Muscle layer of duodenum (tissue), 2 donors: Measurements from ENCODE around the gene RIPOR3.

Source experiments
- H3K27ac ChIP-seq: one replicate; pipeline ENCODE4 v1.7.0; 2013; ENCODE audit warnings: mild to moderate bottlenecking, low read length
- H3K27me3 ChIP-seq: one replicate; pipeline ENCODE4 v1.7.0; 2013; ENCODE audit warnings: low read depth, mild to moderate bottlenecking, control low read depth, low read length
- H3K36me3 ChIP-seq, 2 donors: one replicate each; pipeline ENCODE4 v1.7.0; 2013; ENCODE audit warnings: low read length in 2 of 2, control low read depth in 1 of 2, mild to moderate bottlenecking in 1 of 2; ENCODE audit not compliant: insufficient read depth in 2 of 2, control insufficient read depth in 1 of 2
- H3K4me1 ChIP-seq, 2 donors: one replicate each; pipeline ENCODE4 v1.7.0; 2013; ENCODE audit warnings: low read length in 2 of 2, mild to moderate bottlenecking in 2 of 2, control low read depth in 1 of 2, moderate library complexity in 1 of 2; ENCODE audit not compliant: insufficient read depth in 2 of 2, control insufficient read depth in 1 of 2
- H3K4me3 ChIP-seq, 2 donors: one replicate each; pipeline ENCODE4 v1.7.0; 2013; ENCODE audit warnings: low read length in 2 of 2, low read depth in 1 of 2, mild to moderate bottlenecking in 1 of 2
- H3K9me3 ChIP-seq, 2 donors: one replicate each; pipeline ENCODE4 v1.7.0; 2013; ENCODE audit warnings: low read length in 2 of 2, control low read depth in 1 of 2, mild to moderate bottlenecking in 1 of 2; ENCODE audit not compliant: control insufficient read depth in 1 of 2
- donor health status: healthy.

Gene RIPOR3, protein sequence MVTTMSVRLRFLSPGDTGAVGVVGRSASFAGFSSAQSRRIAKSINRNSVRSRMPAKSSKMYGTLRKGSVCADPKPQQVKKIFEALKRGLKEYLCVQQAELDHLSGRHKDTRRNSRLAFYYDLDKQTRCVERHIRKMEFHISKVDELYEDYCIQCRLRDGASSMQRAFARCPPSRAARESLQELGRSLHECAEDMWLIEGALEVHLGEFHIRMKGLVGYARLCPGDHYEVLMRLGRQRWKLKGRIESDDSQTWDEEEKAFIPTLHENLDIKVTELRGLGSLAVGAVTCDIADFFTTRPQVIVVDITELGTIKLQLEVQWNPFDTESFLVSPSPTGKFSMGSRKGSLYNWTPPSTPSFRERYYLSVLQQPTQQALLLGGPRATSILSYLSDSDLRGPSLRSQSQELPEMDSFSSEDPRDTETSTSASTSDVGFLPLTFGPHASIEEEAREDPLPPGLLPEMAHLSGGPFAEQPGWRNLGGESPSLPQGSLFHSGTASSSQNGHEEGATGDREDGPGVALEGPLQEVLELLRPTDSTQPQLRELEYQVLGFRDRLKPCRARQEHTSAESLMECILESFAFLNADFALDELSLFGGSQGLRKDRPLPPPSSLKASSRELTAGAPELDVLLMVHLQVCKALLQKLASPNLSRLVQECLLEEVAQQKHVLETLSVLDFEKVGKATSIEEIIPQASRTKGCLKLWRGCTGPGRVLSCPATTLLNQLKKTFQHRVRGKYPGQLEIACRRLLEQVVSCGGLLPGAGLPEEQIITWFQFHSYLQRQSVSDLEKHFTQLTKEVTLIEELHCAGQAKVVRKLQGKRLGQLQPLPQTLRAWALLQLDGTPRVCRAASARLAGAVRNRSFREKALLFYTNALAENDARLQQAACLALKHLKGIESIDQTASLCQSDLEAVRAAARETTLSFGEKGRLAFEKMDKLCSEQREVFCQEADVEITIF

DNA sequence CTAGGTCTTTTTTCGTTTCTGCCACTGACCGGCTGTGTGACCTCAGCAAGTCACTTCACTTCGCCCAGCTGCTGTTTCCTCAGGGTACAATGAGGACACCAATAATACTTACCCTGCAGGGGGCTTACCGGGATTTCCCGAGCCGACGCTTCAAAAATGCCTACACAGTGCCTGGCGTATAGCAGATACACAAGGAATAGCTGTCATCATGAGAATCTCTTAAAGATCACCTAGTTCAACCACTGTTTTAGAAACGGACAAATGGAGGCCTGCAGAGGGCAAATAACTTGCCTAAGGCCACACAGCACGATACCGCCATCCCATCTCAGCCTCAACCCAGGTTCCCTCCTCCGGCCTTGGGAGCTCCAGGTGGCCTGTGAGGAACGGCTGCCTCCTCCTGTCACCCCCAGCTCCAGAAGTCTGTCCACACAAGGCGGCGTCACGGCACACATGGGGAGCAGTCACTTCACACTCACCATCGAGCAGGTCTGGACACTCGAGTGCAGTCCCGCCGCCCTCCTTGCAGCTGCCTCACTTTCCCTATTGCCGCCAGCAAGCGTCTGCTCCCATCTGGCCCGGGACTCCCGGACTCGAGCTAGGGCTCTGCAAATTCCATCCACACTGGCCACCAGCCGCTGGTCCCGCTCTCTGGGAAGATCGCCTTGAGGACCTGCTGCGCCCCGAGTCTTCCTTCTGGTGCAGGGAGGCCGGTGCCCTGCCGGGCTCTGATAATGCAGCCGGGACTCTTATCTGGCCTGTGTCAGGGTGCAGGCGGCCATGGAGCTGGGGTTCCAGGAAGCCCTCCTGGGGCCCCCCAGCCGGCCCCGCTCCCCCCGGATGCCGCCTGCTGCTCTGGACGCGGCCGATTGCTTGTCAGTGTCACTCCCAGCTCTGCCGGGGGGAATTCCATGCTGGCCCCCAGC is at the start of gene RIPOR3:
RIPOR3 (minus strand) TSS at position 893 of the 923 bp plus-strand sequence; CDS start at position 479, 414 bp downstream.
- H3K27me3 ChIP-seq, result peaks cover 16% of the 10 kb centered on the region
- H3K4me3 ChIP-seq, result peak within 1 kb of the TSS; percentile 64 to 77
- peak within 1 kb of the TSS; percentile 51 for H3K27ac ChIP-seq
- H3K36me3 ChIP-seq, result no peaks in the 10 kb centered on the region
- H3K4me1 ChIP-seq, result peaks cover 0 to 44% of the 10 kb centered on the region in 2 donors
- H3K9me3 ChIP-seq, result no peaks in the 10 kb centered on the region

DNA sequence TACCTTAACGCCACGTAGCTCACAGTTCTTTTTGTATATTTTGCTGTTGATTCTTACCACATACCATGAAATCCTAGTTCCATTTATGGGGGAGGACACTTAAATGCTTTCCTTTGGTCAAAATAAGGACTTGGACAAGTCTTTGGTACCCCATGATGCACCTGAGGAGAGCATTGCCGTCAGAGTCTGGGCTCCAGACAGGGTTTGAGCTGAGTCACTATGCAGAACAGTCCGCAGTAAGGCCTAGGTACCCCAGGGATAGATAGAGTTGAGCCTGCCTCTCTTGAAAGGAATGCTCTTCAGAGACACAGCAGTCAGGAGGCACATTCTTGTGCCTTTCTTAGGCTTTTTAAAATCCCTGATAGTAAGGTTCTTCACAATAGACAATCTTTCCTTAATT is 46.0 kb upstream of the RIPOR3 start:
- no peak overlapping the region for H3K4me3 ChIP-seq
- no peaks in the 10 kb centered on the region for H3K27me3 ChIP-seq
- H3K4me1 ChIP-seq, result peaks cover 0 to 4% of the 10 kb centered on the region in 2 donors

GRCh38 chr20:50735813-50736212 is 44.5 kb upstream of the RIPOR3 start:
- Histone ChIP-seq H3K27ac (no peak overlapping the region), H3K4me1 (peaks cover 0 to 11% of the 10 kb centered on the region in 2 donors)

More for the DNA sequence above, 46.0 kb upstream of the RIPOR3 start:
- no peaks in the 10 kb centered on the region for H3K9me3 ChIP-seq
- H3K27ac ChIP-seq, result no peak overlapping the region
- H3K36me3 ChIP-seq, result no peaks in the 10 kb centered on the region

DNA sequence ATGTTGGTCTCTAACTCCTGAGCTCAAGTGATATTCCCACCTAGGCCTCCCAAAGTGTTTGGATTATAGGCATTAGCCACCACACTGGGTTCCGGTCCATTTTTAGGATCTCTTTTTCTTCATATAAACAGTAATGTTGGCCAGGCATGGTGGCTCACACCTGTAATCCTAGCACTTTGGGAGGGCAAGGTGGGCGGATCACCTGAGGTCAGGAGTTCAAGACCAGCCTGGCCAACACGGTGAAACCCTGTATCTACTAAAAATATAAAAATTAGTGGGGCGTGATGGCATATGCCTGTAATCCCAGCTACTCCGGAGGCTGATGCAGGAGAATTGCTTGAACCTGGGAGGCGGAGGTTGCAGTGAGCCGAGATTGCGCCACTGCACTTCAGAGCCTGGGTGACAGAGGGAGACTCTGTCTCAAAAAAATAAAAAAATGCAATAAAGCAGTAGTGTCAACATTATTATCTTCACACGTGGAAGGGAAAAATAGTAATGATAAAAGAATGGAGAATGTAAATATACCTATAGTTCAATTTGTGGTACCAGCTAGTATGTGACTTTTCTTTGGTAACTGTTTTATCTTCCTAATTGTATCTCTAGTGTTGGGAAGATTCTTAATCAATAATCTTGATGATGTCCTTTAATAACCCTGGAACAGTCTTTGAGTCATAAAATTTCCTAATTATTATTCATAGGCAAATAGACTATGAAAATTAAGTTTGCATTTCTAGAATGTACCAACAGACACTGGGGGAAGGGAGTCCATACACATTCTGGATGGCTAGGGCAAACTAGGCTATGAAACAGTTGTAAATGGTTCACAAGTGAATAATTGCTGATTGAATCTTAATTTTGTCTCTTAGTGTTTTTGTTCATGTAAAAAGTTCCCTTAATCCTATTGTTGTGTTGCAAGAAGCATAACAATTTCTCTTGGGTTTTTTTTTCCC is 43.7 kb upstream of the RIPOR3 start:
- H3K4me3 ChIP-seq, result no peak overlapping the region
- H3K27me3 ChIP-seq, result no peaks in the 10 kb centered on the region
- no peaks in the 10 kb centered on the region for H3K36me3 ChIP-seq
- peaks cover 0 to 11% of the 10 kb centered on the region in 2 donors for H3K4me1 ChIP-seq
- H3K9me3 ChIP-seq, result no peaks in the 10 kb centered on the region
- no peak overlapping the region for H3K27ac ChIP-seq

More at GRCh38 chr20:50735813-50736212, 44.5 kb upstream of the RIPOR3 start:
- H3K4me3 ChIP-seq, result no peak overlapping the region
- no peaks in the 10 kb centered on the region for H3K36me3 ChIP-seq
- no peaks in the 10 kb centered on the region for H3K9me3 ChIP-seq
- no peaks in the 10 kb centered on the region for H3K27me3 ChIP-seq

GRCh38 chr20:50733644-50734349 is 42.5 kb upstream of the RIPOR3 start:
- no peaks in the 10 kb centered on the region for H3K27me3 ChIP-seq
- no peaks in the 10 kb centered on the region for H3K9me3 ChIP-seq
- no peak overlapping the region for H3K27ac ChIP-seq
- peaks cover 0 to 11% of the 10 kb centered on the region in 2 donors for H3K4me1 ChIP-seq
- no peaks in the 10 kb centered on the region for H3K36me3 ChIP-seq
- no peak overlapping the region for H3K4me3 ChIP-seq

GRCh38 chr20:50731930-50732690 is 40.8 kb upstream of the RIPOR3 start:
- Histone ChIP-seq H3K9me3 (no peaks in the 10 kb centered on the region), H3K27me3 (no peaks in the 10 kb centered on the region), H3K36me3 (no peaks in the 10 kb centered on the region), H3K4me1 (peaks cover 0 to 11% of the 10 kb centered on the region in 2 donors), H3K4me3 (peak overlapping the region; percentile 55 to 91), H3K27ac (no peak overlapping the region)

DNA sequence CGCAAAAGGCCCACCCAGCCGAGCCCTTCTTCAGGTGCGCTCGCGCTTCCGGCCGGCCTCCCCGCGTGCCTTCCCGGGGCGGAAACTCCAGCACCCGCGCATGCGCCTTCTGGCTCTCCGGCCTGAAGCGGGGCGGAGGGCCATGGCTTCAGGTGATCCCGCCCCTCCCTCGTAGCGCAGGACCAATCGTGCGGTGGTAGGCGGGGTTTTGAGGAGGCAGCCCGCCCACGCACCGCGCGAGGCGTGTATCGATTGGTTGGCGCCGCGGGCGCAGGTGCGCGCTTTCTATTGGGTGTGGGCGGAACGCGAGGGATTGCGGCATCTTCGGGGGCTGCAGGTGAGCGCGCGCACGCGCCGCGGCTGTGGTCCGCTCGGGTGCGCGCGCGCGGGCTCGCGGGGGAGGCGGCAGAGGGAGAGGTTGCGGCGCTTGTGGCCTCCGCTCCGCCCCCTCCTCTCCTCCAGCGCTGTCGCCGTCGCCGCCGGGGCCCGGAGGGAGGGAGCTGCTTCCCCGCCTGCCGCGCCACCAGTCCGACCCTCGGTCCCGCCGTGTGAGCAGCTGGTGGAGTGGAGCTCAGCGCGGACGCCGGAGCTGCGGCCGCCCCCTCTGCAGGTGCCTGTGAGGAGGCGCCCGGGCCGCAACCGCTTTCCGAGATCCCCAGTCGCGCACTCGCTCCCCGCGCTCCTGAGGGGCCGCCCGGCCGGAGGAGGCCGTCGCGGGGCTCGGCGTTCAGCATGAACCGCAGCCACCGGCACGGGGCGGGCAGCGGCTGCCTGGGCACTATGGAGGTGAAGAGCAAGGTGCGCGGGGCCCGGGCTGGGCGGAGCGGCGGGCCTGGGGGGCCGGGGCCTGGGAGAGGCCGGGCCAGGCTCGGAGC is 40.0 kb upstream of the RIPOR3 start, which contains the start of gene PARD6B:
PARD6B (plus strand) TSS at position 526 of the 875 bp plus-strand sequence; CDS start at position 733, 207 bp downstream.
- Histone ChIP-seq H3K36me3 (no peaks in the 10 kb centered on the region), H3K27ac (peak within 1 kb of the TSS; percentile 71), H3K4me1 (peaks cover 0 to 11% of the 10 kb centered on the region in 2 donors)

DNA sequence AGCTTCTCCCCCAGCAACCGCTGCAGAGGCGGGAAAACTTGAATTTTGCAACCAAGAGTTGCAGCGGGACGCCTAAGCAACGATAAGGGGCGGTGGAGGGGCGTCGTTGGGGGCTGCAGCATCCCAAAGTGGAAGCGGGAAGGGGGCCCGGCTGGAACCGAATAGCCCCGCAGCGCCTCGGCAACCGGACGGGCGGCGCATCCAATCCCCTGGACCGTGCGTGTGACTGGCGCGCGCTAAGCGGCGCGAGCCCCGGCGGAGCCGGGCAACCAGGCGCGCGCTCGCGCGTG is 39.4 kb upstream of the RIPOR3 start:
- H3K27me3 ChIP-seq, result no peaks in the 10 kb centered on the region
- H3K27ac ChIP-seq, result peak overlapping the region; percentile 71
- peak overlapping the region; percentile 67 to 91 for H3K4me3 ChIP-seq
- no peaks in the 10 kb centered on the region for H3K36me3 ChIP-seq
- no peaks in the 10 kb centered on the region for H3K9me3 ChIP-seq
- peaks cover 0 to 11% of the 10 kb centered on the region in 2 donors for H3K4me1 ChIP-seq

More for the DNA sequence above, 40.0 kb upstream of the RIPOR3 start, which contains the start of gene PARD6B:
- H3K9me3 ChIP-seq, result no peaks in the 10 kb centered on the region
- H3K27me3 ChIP-seq, result no peaks in the 10 kb centered on the region
- peak within 1 kb of the TSS; percentile 67 to 91 for H3K4me3 ChIP-seq
